H1 (cell line): ENCODE data around the gene IYD. TPM values are rescaled to one million over a fixed set of nuclear protein-coding genes. Genes with fewer than 3 reads are reported as not detected.

Source experiments
- CTCF ChIA-PET: fragments of 300-600 bp; sonication (Branson Sonifier 250); formaldehyde crosslinking; loops from one replicate; lab custom pipeline; 2021; ENCODE audit not compliant: partially characterized antibody; lab: Charles Lee
- POLR2A ChIA-PET: fragments of 300-600 bp; sonication (Branson Sonifier 250); formaldehyde crosslinking; loops from one replicate; lab custom pipeline; 2021; ENCODE audit warnings: inconsistent platforms; ENCODE audit not compliant: partially characterized antibody; lab: Charles Lee
- DNase-seq, 2 experiments: peaks; one replicate each; pipeline versions ENCODE4 v3.0.0 to v3.0.0-alpha.2; 2010 to 2022; ENCODE audit warnings: low spot score in 2 of 2, low read depth in 1 of 2, mixed read lengths in 1 of 2
- FAIRE-seq: peaks from 2 replicates; lab custom pipeline; 2011; peaks lifted over from hg19 to GRCh38; lab: Jason Lieb, UNC
- H2AFZ ChIP-seq: 2 replicates; pipeline ENCODE4 v1.8.1; 2012; ENCODE audit warnings: low read length, inconsistent platforms
- H2AK5ac ChIP-seq: 2 replicates; pipeline ENCODE4 v1.6.1; 2013; ENCODE audit warnings: low read depth, low read length
- H2BK120ac ChIP-seq: replicated peaks from 2 replicates; pipeline ENCODE3; 2013; ENCODE audit warnings: low read depth, low read length, inconsistent platforms
- H2BK12ac ChIP-seq: 2 replicates; pipeline ENCODE4 v1.6.1; 2013; ENCODE audit warnings: low read depth, low read length
- H2BK15ac ChIP-seq: 2 replicates; pipeline ENCODE4 v1.6.1; 2013; ENCODE audit warnings: low read length
- H2BK20ac ChIP-seq: 2 replicates; pipeline ENCODE4 v1.6.1; 2013; ENCODE audit warnings: low read length
- H2BK5ac ChIP-seq: 2 replicates; pipeline ENCODE4 v1.6.1; 2013; ENCODE audit warnings: low read depth, low read length
- H3K14ac ChIP-seq: 2 replicates; pipeline ENCODE4 v1.6.1; 2013; ENCODE audit warnings: inconsistent platforms; ENCODE audit not compliant: insufficient read length
- H3K18ac ChIP-seq: 2 replicates; pipeline ENCODE4 v1.6.1; 2013; ENCODE audit warnings: low read length; ENCODE audit errors: extremely low read depth
- H3K23ac ChIP-seq: 2 replicates; pipeline ENCODE4 v1.6.1; 2013; ENCODE audit warnings: inconsistent platforms; ENCODE audit not compliant: insufficient read length
- H3K23me2 ChIP-seq: 2 replicates; pipeline ENCODE4 v1.6.1; 2013; ENCODE audit warnings: low read depth, low read length
- H3K27ac ChIP-seq: 2 replicates; pipeline ENCODE4 v1.6.1; 2011; ENCODE audit warnings: low read depth, low read length, inconsistent platforms
- H3K27me3 ChIP-seq, 4 experiments: replicated peaks in 1 of 4; 1 replicate in 1 of 4; 2 replicates in 3 of 4; pipeline versions ENCODE4 v1.6.1 to v1.8.1; 2011 to 2013; ENCODE audit warnings: low read length in 3 of 4, mild to moderate bottlenecking in 3 of 4, inconsistent platforms in 2 of 4, mixed read lengths in 2 of 4, moderate library complexity in 1 of 4; ENCODE audit not compliant: control insufficient read depth in 3 of 4, insufficient read depth in 3 of 4; ENCODE audit errors: extremely low read depth in 1 of 4
- H3K36me3 ChIP-seq, 4 experiments: 2 replicates each; pipeline versions ENCODE4 v1.6.1 to v1.8.1; 2011 to 2013; ENCODE audit warnings: mild to moderate bottlenecking in 4 of 4, low read length in 3 of 4, moderate library complexity in 2 of 4, control low read depth in 1 of 4, inconsistent platforms in 1 of 4; ENCODE audit not compliant: insufficient read depth in 4 of 4, control insufficient read depth in 2 of 4
- H3K4ac ChIP-seq: replicated peaks from 2 replicates; pipeline ENCODE3; 2013; ENCODE audit warnings: low read length, low read depth, mixed read lengths, inconsistent platforms; ENCODE audit not compliant: insufficient read length
- H3K4me1 ChIP-seq, 4 experiments: replicated peaks in 1 of 4; 1 replicate in 1 of 4; 2 replicates in 3 of 4; pipeline versions ENCODE4 v1.6.1 to v1.8.1; 2011 to 2013; ENCODE audit warnings: low read length in 3 of 4, inconsistent platforms in 2 of 4, mixed read lengths in 1 of 4; ENCODE audit not compliant: insufficient read depth in 4 of 4, control insufficient read depth in 3 of 4
- H3K4me2 ChIP-seq, 2 experiments: 2 replicates each; pipeline versions ENCODE4 v1.6.1 to v1.8.1; 2011 to 2013; ENCODE audit warnings: low read depth in 2 of 2, low read length in 2 of 2, control low read depth in 1 of 2, inconsistent platforms in 1 of 2, mild to moderate bottlenecking in 1 of 2; ENCODE audit not compliant: insufficient read depth in 1 of 2
- H3K4me3 ChIP-seq, 4 experiments: fragments of 200-600, 300-600 bp in 1 of 4; sonication (generic), shearing (Covaris generic), sonication (Bioruptor Twin) in 1 of 4; 2 replicates each; pipeline versions ENCODE4 v1.5.1 to v1.8.1; 2011 to 2016; ENCODE audit warnings: low read length in 4 of 4, low read depth in 3 of 4, control low read depth in 2 of 4, inconsistent platforms in 2 of 4, mild to moderate bottlenecking in 2 of 4, mixed read lengths in 1 of 4, moderate library complexity in 1 of 4; ENCODE audit not compliant: insufficient read depth in 2 of 4; ENCODE audit errors: extremely low read depth in 1 of 4
- H3K56ac ChIP-seq: replicated peaks from 2 replicates; pipeline ENCODE3; 2013; ENCODE audit warnings: low read depth, mild to moderate bottlenecking, mixed read lengths, low read length, inconsistent platforms; ENCODE audit not compliant: insufficient read length
- H3K79me1 ChIP-seq: 2 replicates; pipeline ENCODE4 v1.6.1; 2013; ENCODE audit warnings: low read depth, low read length, control low read depth
- H3K79me2 ChIP-seq, 2 experiments: 2 replicates each; pipeline versions ENCODE4 v1.6.1 to v1.8.1; 2012 to 2013; ENCODE audit warnings: low read length in 2 of 2, mild to moderate bottlenecking in 2 of 2, inconsistent platforms in 1 of 2; ENCODE audit not compliant: insufficient read depth in 2 of 2, control insufficient read depth in 1 of 2
- H3K9ac ChIP-seq, 4 experiments: replicated peaks in 1 of 4; 1 replicate in 1 of 4; 2 replicates in 3 of 4; pipeline versions ENCODE4 v1.6.1 to v1.8.1; 2011 to 2013; ENCODE audit warnings: low read depth in 3 of 4, low read length in 3 of 4, control low read depth in 2 of 4, mild to moderate bottlenecking in 2 of 4, moderate library complexity in 2 of 4, inconsistent platforms in 1 of 4; ENCODE audit errors: extremely low read depth in 1 of 4
- H3K9me3 ChIP-seq, 2 experiments: 2 replicates each; pipeline versions ENCODE4 v1.6.1 to v1.8.1; 2012 to 2013; ENCODE audit warnings: mild to moderate bottlenecking in 2 of 2, moderate library complexity in 2 of 2, control low read depth in 1 of 2, inconsistent platforms in 1 of 2, low read depth in 1 of 2, low read length in 1 of 2, mixed read lengths in 1 of 2; ENCODE audit not compliant: insufficient read depth in 2 of 2
- H4K20me1 ChIP-seq, 2 experiments: replicated peaks in 1 of 2; 2 replicates each; pipeline versions ENCODE3 to v1.8.1; 2011 to 2013; ENCODE audit warnings: inconsistent platforms in 2 of 2, low read length in 2 of 2, mild to moderate bottlenecking in 1 of 2; ENCODE audit not compliant: insufficient read depth in 2 of 2, control insufficient read depth in 1 of 2
- H4K5ac ChIP-seq: 2 replicates; pipeline ENCODE4 v1.6.1; 2013; ENCODE audit warnings: low read length, low read depth, mixed read lengths, inconsistent platforms; ENCODE audit not compliant: insufficient read length
- H4K8ac ChIP-seq: 2 replicates; pipeline ENCODE4 v1.8.0; 2013; ENCODE audit warnings: mild to moderate bottlenecking, moderate library complexity, low read length, inconsistent platforms; ENCODE audit not compliant: insufficient read depth; ENCODE audit errors: extremely low read depth
- H4K91ac ChIP-seq: replicated peaks from 2 replicates; pipeline ENCODE3; 2013; ENCODE audit warnings: low read length, mixed read lengths, inconsistent platforms; ENCODE audit not compliant: insufficient read length
- BACH1 ChIP-seq: IDR thresholded peaks from 2 replicates; pipeline ENCODE4 v1.6.1; 2012; ENCODE audit warnings: low read length, improper control_type of control experiment
- BRCA1 ChIP-seq: IDR thresholded peaks from 2 replicates; pipeline ENCODE4 v1.6.1; 2012; ENCODE audit warnings: low read depth, low read length, improper control_type of control experiment
- EP300 ChIP-seq, 2 experiments: IDR thresholded peaks; 1 replicate in 1 of 2; 2 replicates in 1 of 2; pipeline ENCODE4 v1.6.1; 2011 to 2012; ENCODE audit warnings: low read depth in 2 of 2, low read length in 2 of 2, mild to moderate bottlenecking in 2 of 2, borderline replicate concordance in 1 of 2, inconsistent platforms in 1 of 2, moderate library complexity in 1 of 2
- KDM1A ChIP-seq: fragments of 200-600, 300-600 bp; sonication (generic); IDR thresholded peaks from 2 replicates; pipeline ENCODE4 v1.7.1; 2016; ENCODE audit warnings: mild to moderate bottlenecking, low read length, borderline replicate concordance
- NANOG ChIP-seq: IDR thresholded peaks from 2 replicates; pipeline ENCODE4 v1.6.1; 2011; ENCODE audit warnings: low read length, low read depth, mild to moderate bottlenecking, inconsistent platforms; ENCODE audit not compliant: insufficient read depth, poor library complexity, severe bottlenecking
- PHF8 ChIP-seq: fragments of 200-600 bp; sonication (generic); conservative IDR thresholded peaks from 2 replicates; pipeline ENCODE4 v1.7.1; 2012; ENCODE audit warnings: low read depth, mild to moderate bottlenecking, inconsistent platforms, low read length, moderate library complexity
- POU5F1 ChIP-seq: IDR thresholded peaks from 2 replicates; pipeline ENCODE4 v1.6.1; 2011; ENCODE audit warnings: low read depth, mild to moderate bottlenecking, low read length, moderate library complexity
- RAD21 ChIP-seq, 2 experiments: IDR thresholded peaks in 1 of 2; conservative IDR thresholded peaks in 1 of 2; 2 replicates each; pipeline ENCODE4 v1.6.1; 2011; ENCODE audit warnings: low read depth in 2 of 2, low read length in 2 of 2, improper control_type of control experiment in 1 of 2, inconsistent platforms in 1 of 2, mild to moderate bottlenecking in 1 of 2, moderate library complexity in 1 of 2
- RXRA ChIP-seq: IDR thresholded peaks from 2 replicates; pipeline ENCODE4 v1.6.1; 2011; ENCODE audit warnings: low read depth, mild to moderate bottlenecking, low read length, moderate library complexity; ENCODE audit not compliant: insufficient read depth
- SAP30 ChIP-seq: fragments of 300-600 bp; sonication (generic); IDR thresholded peaks from 2 replicates; pipeline ENCODE4 v1.7.1; 2012; ENCODE audit warnings: low read length, moderate library complexity, mild to moderate bottlenecking, inconsistent platforms; ENCODE audit not compliant: insufficient read depth, insufficient replicate concordance
- SP1 ChIP-seq: IDR thresholded peaks from 2 replicates; pipeline ENCODE4 v1.6.1; 2011; ENCODE audit warnings: low read depth, low read length
- TCF12 ChIP-seq: IDR thresholded peaks from 2 replicates; pipeline ENCODE4 v1.6.1; 2011; ENCODE audit warnings: low read depth, mild to moderate bottlenecking, low read length
- TEAD4 ChIP-seq: IDR thresholded peaks from 2 replicates; pipeline ENCODE4 v1.6.1; 2012; ENCODE audit warnings: low read depth, low read length, inconsistent platforms, mixed read lengths
- WGBS, 2 experiments: shearing (Covaris generic) in 1 of 2; methylation state at CpG; one replicate each; pipeline versions ENCODE4 v1.1.6 to v1.1.7; 2013 to 2015; ENCODE audit warnings: low lambda C conversion rate in 2 of 2, mixed read lengths in 2 of 2, inconsistent platforms in 1 of 2, low coverage in 1 of 2, missing lambda C conversion rate in 1 of 2; ENCODE audit not compliant: insufficient replicate concordance in 2 of 2, insufficient coverage in 1 of 2, insufficient read length in 1 of 2; ENCODE audit errors: extremely low coverage in 1 of 2, missing lambda C conversion rate in 1 of 2; 5-methylcytosine and 5-hydroxymethylcytosine counted together
- polyA plus RNA-seq, 7 experiments: library from polyadenylated mRNA; depleted of rRNA in 3 of 7; stranded (reverse) in 5 of 7; unstranded in 2 of 7; fragments of >200 nt in 5 of 7; fragments of 200-250 nt in 2 of 7; gene quantifications; 1 replicate in 5 of 7; 2 replicates in 1 of 7; 4 replicates in 1 of 7; pipeline versions ENCODE4 v1.2.1 to v1.2.3, GENCODE V29; 2011 to 2013; ENCODE audit warnings: missing spikeins in 2 of 7, mixed read lengths in 2 of 7
- total RNA-seq: library from RNA; stranded (reverse); fragmentation: NEBNext Ultra II Directional; extraction: Animal tissue kit (Norgen Biotek cat#: 25700); gene quantifications from 2 replicates; pipeline ENCODE4 v1.2.1, GENCODE V29; 2021

IYD gene
- total and polyA plus RNA-seq, 2 of the 8 experiments (the other 6 are each of a cell fraction or from before 2014, with no cell fraction given) = not detected

- Histone ChIP-seq H2AFZ (no peak overlapping the region), H3K9me3 (no peaks in the 10 kb centered on the region), H3K79me2 (no peaks in the 10 kb centered on the region), H3K4me3 (no peak overlapping the region), H3K14ac (no peak overlapping the region), H3K56ac (no peak overlapping the region), H2BK120ac (no peak overlapping the region), H3K9ac (no peak overlapping the region), H4K8ac (no peak overlapping the region), H3K27ac (no peak overlapping the region), H3K23ac (no peak overlapping the region), H3K4me2 (no peak overlapping the region), H2BK12ac (no peak overlapping the region), H2BK5ac (no peak overlapping the region), H3K23me2 (no peaks in the 10 kb centered on the region; the same call in 1 of the 2 replicates), H2BK15ac (no peak overlapping the region), H3K36me3 (no peaks in the 10 kb centered on the region), H3K79me1 (no peaks in the 10 kb centered on the region; the same call in 1 of the 2 replicates), H3K4me1 (no peaks in the 10 kb centered on the region), H2AK5ac (no peak overlapping the region), H2BK20ac (no peak overlapping the region), H3K4ac (no peak overlapping the region), H3K27me3 (no peaks in the 10 kb centered on the region), H4K5ac (no peak overlapping the region), H4K20me1 (no peaks in the 10 kb centered on the region), H3K18ac (no peak overlapping the region), H4K91ac (no peak overlapping the region)
- FAIRE-seq (no peak), DNase-seq (no peak)
- POLR2A ChIA-PET = no interaction called here
- CTCF ChIA-PET = interaction anchor here (0.7 to 2.1 kb wide), 5 partner anchors 17 to 442 kb away, joined by 3 to 6 read pairs (median 4); no protein-coding TSS in a partner anchor
- WGBS, 2 experiments = 83% methylated on average over 2 of the region's 2 CpGs; no CpG with 5 or more reads in 1 of the 2 experiments
- no peak for TF ChIP-seq RAD21 (IDR thresholded peaks at IDR 0.05 in 1 of 2, conservative IDR thresholded peaks at IDR 0.05 in 1 of 2; ENCODE audit: low read depth in 2 of 2, low read length in 2 of 2)
- TF ChIP-seq TEAD4 = no peak
- TF ChIP-seq BRCA1 = no peak
- TF ChIP-seq SAP30 = no peak
- TF ChIP-seq KDM1A = no peak
- TF ChIP-seq TCF12 = no peak
- no peak for TF ChIP-seq BACH1
- no peak for TF ChIP-seq NANOG
- no peak for TF ChIP-seq PHF8
- TF ChIP-seq POU5F1 = no peak
- no peak for TF ChIP-seq RXRA
- no peak for TF ChIP-seq EP300 (IDR thresholded peaks at IDR 0.05; ENCODE audit: borderline replicate concordance in 1 of 2, low read depth in 2 of 2, low read length in 2 of 2)
- no peak for TF ChIP-seq SP1
Observed at GRCh38 chr6:150373260-150373701, 4.5 kb downstream of the IYD start.
